GM11168 (cell line): ENCODE measurements around the gene MYZAP.

ENCODE experiments used
- in situ Hi-C: fragments of 300-500 bp; cut with MboI; formaldehyde crosslinking; loops from one replicate; pipeline ENCODE4 v1.12.0; 2022; ENCODE audit warnings: low sequenced_read_pairs; ENCODE audit not compliant: unreplicated experiment

The MYZAP gene

GRCh38 chr15:57561041-57561711 is 30.5 kb upstream of the MYZAP start:
- in situ Hi-C loops: no loop called here

- in situ Hi-C loops: no loop called here
Observed at GRCh38 chr15:57562196-57562769, 29.4 kb upstream of the MYZAP start.

GRCh38 chr15:57563416-57563815 is 28.3 kb upstream of the MYZAP start:
- in situ Hi-C loops: no loop called here

- in situ Hi-C loops: no loop called here
Observed at GRCh38 chr15:57565311-57565710, 26.4 kb upstream of the MYZAP start.

GRCh38 chr15:57566834-57567233 is 24.9 kb upstream of the MYZAP start:
- in situ Hi-C loops: no loop called here

GRCh38 chr15:57567891-57568290 is 23.8 kb upstream of the MYZAP start:
- in situ Hi-C loops: no loop called here

- in situ Hi-C loops: no loop called here
Observed at GRCh38 chr15:57568299-57568698, 23.4 kb upstream of the MYZAP start.

- in situ Hi-C loops: no loop called here
Observed at GRCh38 chr15:57570340-57570739, 21.4 kb upstream of the MYZAP start.

- in situ Hi-C loops: no loop called here
Observed at GRCh38 chr15:57570994-57571393, 20.7 kb upstream of the MYZAP start.

- in situ Hi-C loops: no loop called here
Observed at GRCh38 chr15:57571725-57572124, 20.0 kb upstream of the MYZAP start.

GRCh38 chr15:57572468-57572867 is 19.2 kb upstream of the MYZAP start:
- in situ Hi-C loops: no loop called here

- in situ Hi-C loops: no loop called here
Observed at GRCh38 chr15:57573151-57573550, 18.6 kb upstream of the MYZAP start.

- in situ Hi-C loops: no loop called here
Observed at GRCh38 chr15:57575363-57575762, 16.3 kb upstream of the MYZAP start.

- in situ Hi-C loops: no loop called here
Observed at GRCh38 chr15:57578288-57578900, 13.3 kb upstream of the MYZAP start.

GRCh38 chr15:57580428-57580827 is 11.3 kb upstream of the MYZAP start:
- in situ Hi-C loops: no loop called here

GRCh38 chr15:57580866-57581265 is 10.8 kb upstream of the MYZAP start:
- in situ Hi-C loops: no loop called here

- in situ Hi-C loops: no loop called here
Observed at GRCh38 chr15:57582090-57582489, 9.6 kb upstream of the MYZAP start.

GRCh38 chr15:57583282-57583681 is 8.4 kb upstream of the MYZAP start:
- in situ Hi-C loops: no loop called here

GRCh38 chr15:57583720-57584119 is 8.0 kb upstream of the MYZAP start:
- in situ Hi-C loops: no loop called here

GRCh38 chr15:57586661-57587424 is 4.9 kb upstream of the MYZAP start:
- in situ Hi-C loops: no loop called here

- in situ Hi-C loops: no loop called here
Observed at GRCh38 chr15:57589281-57589680, 2.4 kb upstream of the MYZAP start.
